SK-N-MC (cell line): ENCODE data around the gene SLC27A3.

Experiments used
- DNase-seq: peaks from one replicate; pipeline ENCODE4 v3.0.0-alpha.2; 2011; ENCODE audit warnings: low read depth, low spot score
- H3K27ac ChIP-seq: fragments of 200-600 bp; sonication (generic); 2 replicates; pipeline ENCODE4 v1.5.1; 2016; ENCODE audit warnings: mixed run types
- H3K36me3 ChIP-seq: fragments of 200-600 bp; sonication (generic); 2 replicates; pipeline ENCODE4 v1.6.1; 2017; ENCODE audit warnings: antibody characterized with exemption, low read length, mixed read lengths; ENCODE audit not compliant: insufficient read depth
- H3K4me3 ChIP-seq: fragments of 200-600 bp; sonication (generic); 2 replicates; pipeline ENCODE4 v1.5.1; 2016
- H3K9ac ChIP-seq: fragments of 200-600 bp; sonication (generic); 2 replicates; pipeline ENCODE4 v1.8.0; 2017; ENCODE audit warnings: mixed run types, mixed read lengths; ENCODE audit not compliant: insufficient read length
- H3K9me3 ChIP-seq: fragments of 200-600 bp; sonication (generic); 2 replicates; pipeline ENCODE4 v1.6.1; 2017; ENCODE audit warnings: low read depth, mild to moderate bottlenecking, antibody characterized with exemption, low read length, moderate library complexity, mixed read lengths
- EZH2 ChIP-seq: fragments of 200-600 bp; sonication (generic); IDR thresholded peaks from one replicate; pipeline ENCODE4 v1.6.1; 2017; ENCODE audit warnings: antibody characterized with exemption
- FOXP2 ChIP-seq: optimal IDR thresholded peaks from 2 replicates; pipeline ENCODE3; 2011; ENCODE audit warnings: mild to moderate bottlenecking, moderate library complexity; ENCODE audit not compliant: insufficient read depth; ENCODE audit errors: extremely low read length, control extremely low read depth
- POLR2AphosphoS5 ChIP-seq: IDR thresholded peaks from 2 replicates; pipeline ENCODE4 v1.6.1; 2012; ENCODE audit warnings: mild to moderate bottlenecking, low read depth, low read length, borderline replicate concordance

The SLC27A3 gene

GRCh38 chr1:153774780-153775457 lies at the start of gene SLC27A3:
SLC27A3 (plus strand) TSS chr1:153775407; CDS start chr1:153775498, 91 bp downstream.
- no peak for DNase-seq
- TF ChIP-seq POLR2AphosphoS5 (no peak), FOXP2 (no peak), EZH2 (no peak)
- peak within 1 kb of the TSS; percentile 86 for H3K4me3 ChIP-seq
- H3K36me3 ChIP-seq = peaks cover 20% of the 10 kb centered on the region; the same call in 1 of the 2 replicates
- H3K27ac ChIP-seq = no peak within 1 kb of the TSS
- H3K9ac ChIP-seq = peak within 1 kb of the TSS; percentile 37
- H3K9me3 ChIP-seq = no peaks in the 10 kb centered on the region

- H3K36me3 ChIP-seq = no peaks in the 10 kb centered on the region; the same call in 1 of the 2 replicates
- H3K9ac ChIP-seq = peak within 1 kb of the TSS; percentile 98
- TF ChIP-seq EZH2 = no peak
- no peak for TF ChIP-seq FOXP2
- TF ChIP-seq POLR2AphosphoS5 = peak; percentile 65; the same call in 1 of the 2 replicates
- peak; percentile 99 for DNase-seq
- no peaks in the 10 kb centered on the region for H3K9me3 ChIP-seq
- peak within 1 kb of the TSS; percentile 98 for H3K4me3 ChIP-seq
- H3K27ac ChIP-seq = peak within 1 kb of the TSS; percentile 88
These were observed 47.5 kb upstream of the SLC27A3 start, which contains the start of gene INTS3 for GRCh38 chr1:153727463-153728304. INTS3 (plus strand) TSS chr1:153728050; CDS start chr1:153728635, 585 bp downstream.

- Histone ChIP-seq H3K4me3 (peak overlapping the region; percentile 98), H3K9ac (peak overlapping the region; percentile 98), H3K9me3 (no peaks in the 10 kb centered on the region), H3K36me3 (no peaks in the 10 kb centered on the region; the same call in 1 of the 2 replicates), H3K27ac (peak overlapping the region; percentile 88)
- TF ChIP-seq POLR2AphosphoS5 (no peak), FOXP2 (no peak), EZH2 (no peak)
- DNase-seq = no peak
These were observed 46.7 kb upstream of the SLC27A3 start for GRCh38 chr1:153728305-153729066.

- Histone ChIP-seq H3K4me3 (no peak overlapping the region), H3K9me3 (no peaks in the 10 kb centered on the region), H3K27ac (no peak overlapping the region), H3K36me3 (no peaks in the 10 kb centered on the region; the same call in 1 of the 2 replicates), H3K9ac (no peak overlapping the region)
- no peak for DNase-seq
- no peak for TF ChIP-seq EZH2
- no peak for TF ChIP-seq FOXP2
- TF ChIP-seq POLR2AphosphoS5 = no peak
These were observed 44.7 kb upstream of the SLC27A3 start for GRCh38 chr1:153730468-153730988.

GRCh38 chr1:153733970-153734369 lies 41.2 kb upstream of the SLC27A3 start:
- no peak overlapping the region for H3K9ac ChIP-seq
- no peaks in the 10 kb centered on the region; the same call in 1 of the 2 replicates for H3K36me3 ChIP-seq
- TF ChIP-seq EZH2 (no peak), FOXP2 (no peak), POLR2AphosphoS5 (no peak)
- no peak for DNase-seq
- H3K9me3 ChIP-seq = no peaks in the 10 kb centered on the region
- no peak overlapping the region for H3K27ac ChIP-seq
- no peak overlapping the region for H3K4me3 ChIP-seq

- no peak for DNase-seq
- Histone ChIP-seq H3K36me3 (no peaks in the 10 kb centered on the region; the same call in 1 of the 2 replicates), H3K4me3 (no peak overlapping the region), H3K9me3 (no peaks in the 10 kb centered on the region), H3K27ac (no peak overlapping the region), H3K9ac (no peak overlapping the region)
- TF ChIP-seq EZH2 (no peak), FOXP2 (no peak), POLR2AphosphoS5 (no peak)
These were observed 40.7 kb upstream of the SLC27A3 start for GRCh38 chr1:153734396-153735089.

GRCh38 chr1:153735090-153735420 lies 40.2 kb upstream of the SLC27A3 start:
- no peak overlapping the region for H3K4me3 ChIP-seq
- TF ChIP-seq POLR2AphosphoS5 (no peak), FOXP2 (no peak), EZH2 (no peak)
- H3K36me3 ChIP-seq = peaks cover under 1% of the 10 kb centered on the region; the same call in 1 of the 2 replicates

More at GRCh38 chr1:153735090-153735420, 40.2 kb upstream of the SLC27A3 start:
- Histone ChIP-seq H3K9ac (no peak overlapping the region), H3K27ac (peak overlapping the region; percentile 19; the same call in 1 of the 2 replicates), H3K9me3 (no peaks in the 10 kb centered on the region)
- DNase-seq = no peak
